Inferior parietal cortex (tissue), 1 donor: ENCODE data around the gene CYP26A1.

ENCODE experiments used
- DNase-seq: peaks from one replicate; pipeline ENCODE4 v3.0.0-alpha.2; 2016; ENCODE audit errors: extremely low spot score

Gene CYP26A1

DNA sequence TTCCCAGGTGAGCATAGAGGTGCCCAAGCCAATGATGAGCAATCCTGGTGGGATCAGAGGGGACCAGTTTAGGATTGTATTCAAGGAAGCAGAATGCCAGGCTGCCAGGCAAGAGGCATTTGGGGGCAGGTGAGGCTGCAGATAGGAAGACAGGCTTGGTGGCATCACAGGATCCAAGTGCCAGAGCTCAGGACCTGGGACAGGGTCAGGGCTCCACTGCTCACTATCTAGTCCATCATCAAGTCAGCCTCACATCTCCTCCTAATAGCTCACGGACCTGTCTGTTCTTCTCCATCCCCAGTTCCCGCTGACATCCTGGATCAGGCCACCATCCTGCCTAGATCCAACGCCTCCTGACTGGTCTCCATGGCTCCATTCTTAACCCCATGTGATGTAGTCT lies 47.6 kb downstream of the CYP26A1 start:
- DNase-seq = no peak

DNA sequence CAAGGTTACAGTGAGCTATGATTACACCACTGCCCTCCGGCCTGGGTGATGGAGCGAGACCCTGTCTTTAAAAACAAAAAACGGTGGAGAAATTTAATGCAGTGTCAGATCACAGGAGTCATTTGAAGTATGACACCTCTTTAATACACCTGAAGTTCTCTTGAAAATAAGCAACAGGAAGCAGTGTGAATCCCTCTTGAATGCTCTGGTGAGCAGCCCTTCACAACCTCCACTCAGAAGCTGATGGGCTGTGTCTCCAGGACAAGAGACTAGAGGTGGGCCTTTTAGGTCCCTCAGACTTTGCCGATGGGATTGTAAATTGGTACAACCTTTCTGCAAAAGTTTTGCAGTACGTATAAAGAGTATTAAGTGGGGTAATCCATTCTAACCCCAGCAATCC lies 50.1 kb downstream of the CYP26A1 start:
- no peak for DNase-seq

- no peak for DNase-seq
Observed at GRCh38 chr10:93124580-93125318, 51.1 kb downstream of the CYP26A1 start.

GRCh38 chr10:93125966-93126365 lies 52.3 kb downstream of the CYP26A1 start:
- DNase-seq = no peak

DNA sequence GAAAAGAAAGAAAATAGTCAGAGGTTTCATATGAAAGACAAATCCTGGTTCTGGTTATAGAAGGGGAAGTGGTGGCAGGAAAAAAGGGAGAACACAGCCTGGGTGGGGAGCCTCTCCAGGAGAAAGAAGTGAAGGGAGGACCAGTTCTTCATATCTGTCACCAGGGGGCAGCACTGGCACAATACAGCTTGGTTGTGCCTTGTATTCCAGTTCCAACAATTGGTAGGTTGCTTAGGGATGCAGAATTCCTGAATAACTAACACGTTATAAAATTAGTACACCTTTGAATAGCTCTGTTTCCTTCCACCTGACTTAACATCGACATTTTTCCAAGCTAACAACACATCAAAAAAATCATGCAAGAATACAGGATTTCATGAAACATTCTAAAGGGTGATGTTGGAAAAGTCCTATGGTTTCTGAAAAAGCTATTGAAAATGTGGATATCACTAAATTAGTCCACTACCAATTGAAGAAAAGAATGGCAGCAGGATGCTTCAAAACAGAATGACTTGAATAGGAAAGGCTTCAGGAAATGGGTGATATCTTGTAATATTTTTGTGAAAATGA lies 52.9 kb downstream of the CYP26A1 start:
- DNase-seq = no peak
